HG02870 (cell line): ENCODE results near the gene BOD1L1.
A peak's percentile ranks its signal among the peaks of the same experiment; 100 is the strongest.

Experiments used
- ATAC-seq: cut with Tn5 transposase; IDR thresholded peaks from one replicate; pipeline ENCODE4 v1.9.1; 2021; ENCODE audit warnings: mild to moderate bottlenecking, moderate library complexity; ENCODE audit not compliant: unreplicated experiment

BOD1L1 gene

GRCh38 chr4:13541176-13541604, 86.3 kb downstream of the BOD1L1 start:
- ATAC-seq = no peak

- no peak for ATAC-seq
Measured at GRCh38 chr4:13540446-13541175, 86.9 kb downstream of the BOD1L1 start.

- ATAC-seq = no peak
Measured at GRCh38 chr4:13539619-13540445, 87.7 kb downstream of the BOD1L1 start.

GRCh38 chr4:13539047-13539618, 88.4 kb downstream of the BOD1L1 start:
- ATAC-seq = no peak

- no peak for ATAC-seq
Measured at GRCh38 chr4:13538427-13538973, 89.0 kb downstream of the BOD1L1 start.

- no peak for ATAC-seq
Measured at GRCh38 chr4:13537832-13538177, 89.7 kb downstream of the BOD1L1 start.

- ATAC-seq = no peak
Measured at GRCh38 chr4:13537011-13537831, 90.3 kb downstream of the BOD1L1 start.

- no peak for ATAC-seq
Measured at GRCh38 chr4:13536607-13537006, 90.9 kb downstream of the BOD1L1 start.

- ATAC-seq = no peak
Measured at GRCh38 chr4:13535708-13536361, 91.7 kb downstream of the BOD1L1 start.

- no peak for ATAC-seq
Measured at GRCh38 chr4:13535118-13535517, 92.4 kb downstream of the BOD1L1 start.

- no peak for ATAC-seq
Measured at GRCh38 chr4:13534344-13535063, 93.0 kb downstream of the BOD1L1 start.

GRCh38 chr4:13533670-13534343, 93.7 kb downstream of the BOD1L1 start:
- no peak for ATAC-seq

- ATAC-seq = no peak
Measured at GRCh38 chr4:13531625-13531998, 95.9 kb downstream of the BOD1L1 start.

GRCh38 chr4:13530823-13531624, 96.5 kb downstream of the BOD1L1 start:
- no peak for ATAC-seq

- ATAC-seq = no peak
Measured at GRCh38 chr4:13529128-13529919, 98.2 kb downstream of the BOD1L1 start.

- ATAC-seq = no peak
Measured at GRCh38 chr4:13528821-13529127, 98.8 kb downstream of the BOD1L1 start.

GRCh38 chr4:13527981-13528820, 99.3 kb downstream of the BOD1L1 start:
- ATAC-seq = peak; percentile 74
